Stomach (tissue), 9 donors: ENCODE measurements around the gene ANKRD30A. TPM values are rescaled to one million over a fixed set of nuclear protein-coding genes. Genes with fewer than 3 reads are reported as not detected.
"Not testable (repeated sequence)": the region's sequence is repeated elsewhere in the genome, so short reads cannot be mapped to it uniquely, and the experiment has no call there.

Source experiments
- DNase-seq, 2 donors: peaks; one replicate each; pipeline versions ENCODE4 v3.0.0 to v3.0.0-alpha.2; 2013 to 2019
- H3K27ac ChIP-seq, 5 donors: fragments of 200-600 bp in 4 of 5; sonication (generic) in 4 of 5; one replicate each; pipeline ENCODE4 v1.5.1; 2013 to 2019; ENCODE audit warnings: mild to moderate bottlenecking in 1 of 5, moderate library complexity in 1 of 5
- H3K27me3 ChIP-seq, 3 donors: fragments of 200-600 bp; sonication (generic); one replicate each; pipeline ENCODE4 v1.5.1; 2017 to 2019; ENCODE audit warnings: mixed run types in 1 of 3
- H3K36me3 ChIP-seq, 4 donors: fragments of 200-600 bp; sonication (generic); 1 replicate in 3 of 4; 2 replicates in 1 of 4; pipeline ENCODE4 v1.5.1; 2016 to 2019
- H3K4me1 ChIP-seq, 4 donors: fragments of 200-600 bp; sonication (generic); one replicate each; pipeline ENCODE4 v1.5.1; 2016 to 2019
- H3K4me3 ChIP-seq, 4 donors: fragments of 200-600 bp; sonication (generic) in 3 of 4; one replicate each; pipeline ENCODE4 v1.5.1; 2016 to 2019; ENCODE audit warnings: mild to moderate bottlenecking in 1 of 4
- H3K9me3 ChIP-seq, 4 donors: fragments of 200-600 bp; sonication (generic); one replicate each; pipeline ENCODE4 v1.5.1; 2016 to 2019
- EP300 ChIP-seq: sonication (generic); formaldehyde crosslinking; IDR thresholded peaks from one replicate; pipeline ENCODE4 v1.6.1; 2017; ENCODE audit warnings: antibody characterized with exemption
- POLR2A ChIP-seq, 4 donors: fragments of 450-650 bp; IDR thresholded peaks; one replicate each; pipeline ENCODE4 v1.6.1; 2016; ENCODE audit warnings: antibody characterized with exemption in 4 of 4, control low read depth in 2 of 4, mild to moderate bottlenecking in 1 of 4, moderate library complexity in 1 of 4
- POLR2AphosphoS5 ChIP-seq, 3 donors: sonication (generic); formaldehyde crosslinking; IDR thresholded peaks; one replicate each; pipeline ENCODE4 v1.6.1; 2016; ENCODE audit warnings: antibody characterized with exemption in 3 of 3
- WGBS, 5 donors: extraction: QIAGEN DNeasy Blood & Tissue Kit in 3 of 5; methylation state at CpG; one replicate each; pipeline versions ENCODE4 v1.1.5 to v1.1.7; 2013 to 2018; 5-methylcytosine and 5-hydroxymethylcytosine counted together
- intact Hi-C: fragments of 100-400 bp; cut with DNase I; formaldehyde crosslinking; loops from one replicate; pipeline ENCODE4 v1.15.1; 2023; ENCODE audit warnings: low total_unique reads
- polyA plus RNA-seq, 3 donors: library from polyadenylated mRNA; stranded (reverse); fragments of 200-250 nt; gene quantifications; one replicate each; pipeline ENCODE4 v1.2.3, GENCODE V29; 2013
- total RNA-seq, 5 donors: library from RNA; depleted of rRNA; stranded (reverse); fragments of >200 nt; gene quantifications; one replicate each; pipeline versions ENCODE4 v1.1.0 to v1.2.3, GENCODE V29; 2014 to 2016
- TF ChIP-seq, protein P1 (sequence below), 7 experiments: fragments of 450-650 bp in 4 of 7; fragments of 200-600 bp in 3 of 7; sonication (generic) in 3 of 7; IDR thresholded peaks; one replicate each; pipeline ENCODE4 v1.5.1; 2016 to 2019; ENCODE audit warnings: antibody characterized with exemption in 7 of 7, control low read depth in 2 of 7, mild to moderate bottlenecking in 1 of 7
- donor health status: healthy with polysubstance abuse.
- donor health status: Bipolar disorder and iron deficiency.
- donor health status: healthy.

The ANKRD30A gene
- total and polyA plus RNA-seq, 8 donors: 0.18 TPM; not detected in 7

- Histone ChIP-seq H3K9me3 (no peaks in the 10 kb centered on the region), H3K4me1 (no peaks in the 10 kb centered on the region), H3K27me3 (no peaks in the 10 kb centered on the region), H3K27ac (no peak overlapping the region), H3K4me3 (no peak overlapping the region), H3K36me3 (no peaks in the 10 kb centered on the region)
- no peak for DNase-seq
- WGBS, 5 donors: 52 to 73% (median 68%) methylated on average over 2 of the region's 2 CpGs
- TF ChIP-seq, protein P1, sequence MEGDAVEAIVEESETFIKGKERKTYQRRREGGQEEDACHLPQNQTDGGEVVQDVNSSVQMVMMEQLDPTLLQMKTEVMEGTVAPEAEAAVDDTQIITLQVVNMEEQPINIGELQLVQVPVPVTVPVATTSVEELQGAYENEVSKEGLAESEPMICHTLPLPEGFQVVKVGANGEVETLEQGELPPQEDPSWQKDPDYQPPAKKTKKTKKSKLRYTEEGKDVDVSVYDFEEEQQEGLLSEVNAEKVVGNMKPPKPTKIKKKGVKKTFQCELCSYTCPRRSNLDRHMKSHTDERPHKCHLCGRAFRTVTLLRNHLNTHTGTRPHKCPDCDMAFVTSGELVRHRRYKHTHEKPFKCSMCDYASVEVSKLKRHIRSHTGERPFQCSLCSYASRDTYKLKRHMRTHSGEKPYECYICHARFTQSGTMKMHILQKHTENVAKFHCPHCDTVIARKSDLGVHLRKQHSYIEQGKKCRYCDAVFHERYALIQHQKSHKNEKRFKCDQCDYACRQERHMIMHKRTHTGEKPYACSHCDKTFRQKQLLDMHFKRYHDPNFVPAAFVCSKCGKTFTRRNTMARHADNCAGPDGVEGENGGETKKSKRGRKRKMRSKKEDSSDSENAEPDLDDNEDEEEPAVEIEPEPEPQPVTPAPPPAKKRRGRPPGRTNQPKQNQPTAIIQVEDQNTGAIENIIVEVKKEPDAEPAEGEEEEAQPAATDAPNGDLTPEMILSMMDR (IDR thresholded peaks at IDR 0.05): no peak
- TF ChIP-seq POLR2AphosphoS5 (IDR thresholded peaks at IDR 0.05) (no peak), POLR2A (IDR thresholded peaks at IDR 0.05) (no peak), EP300 (no peak)
- intact Hi-C loops: no loop called here
These were observed 121.2 kb downstream of the ANKRD30A start for GRCh38 chr10:37246637-37247036.

- H3K4me1 ChIP-seq, intact Hi-C loops, H3K36me3 ChIP-seq, H3K4me3 ChIP-seq, H3K27ac ChIP-seq, DNase-seq, H3K27me3 ChIP-seq: not testable (repeated sequence)
- 55 to 66% (median 66%) methylated on average over 3 of the region's 3 CpGs for WGBS, 5 donors
- peaks cover 0 to 13% (median 0%) of the 10 kb centered on the region in 4 donors for H3K9me3 ChIP-seq
These were observed 130.4 kb downstream of the ANKRD30A start for GRCh38 chr10:37255837-37256236.

GRCh38 chr10:37263304-37263703 lies 137.9 kb downstream of the ANKRD30A start:
- Histone ChIP-seq H3K36me3 (no peaks in the 10 kb centered on the region), H3K4me3 (no peak overlapping the region), H3K27me3 (no peaks in the 10 kb centered on the region), H3K9me3 (peaks cover 0 to 3% (median 0%) of the 10 kb centered on the region in 4 donors), H3K27ac (no peak overlapping the region), H3K4me1 (no peaks in the 10 kb centered on the region)
- intact Hi-C loops: no loop called here
- no peak for TF ChIP-seq POLR2A (IDR thresholded peaks at IDR 0.05)
- TF ChIP-seq, protein P1 (IDR thresholded peaks at IDR 0.05): no peak
- no peak for TF ChIP-seq POLR2AphosphoS5 (IDR thresholded peaks at IDR 0.05)
- no peak for TF ChIP-seq EP300
- 66 to 78% (median 74%) methylated on average over 5 of the region's 5 CpGs for WGBS, 5 donors
- DNase-seq: no peak

- Histone ChIP-seq H3K9me3 (no peaks in the 10 kb centered on the region), H3K27ac (no peak overlapping the region), H3K36me3 (no peaks in the 10 kb centered on the region), H3K4me3 (no peak overlapping the region), H3K4me1 (no peaks in the 10 kb centered on the region), H3K27me3 (no peaks in the 10 kb centered on the region)
- TF ChIP-seq POLR2A (IDR thresholded peaks at IDR 0.05): no peak
- TF ChIP-seq, protein P1 (IDR thresholded peaks at IDR 0.05): no peak
- TF ChIP-seq POLR2AphosphoS5 (IDR thresholded peaks at IDR 0.05): no peak
- no peak for TF ChIP-seq EP300
- WGBS, 5 donors: 59 to 78% (median 71%) methylated on average over 3 of the region's 3 CpGs
- intact Hi-C loops: no loop called here
- DNase-seq: no peak
These were observed 142.9 kb downstream of the ANKRD30A start for GRCh38 chr10:37268266-37268665.

- no peak for DNase-seq
- Histone ChIP-seq H3K4me3 (no peak overlapping the region), H3K27me3 (no peaks in the 10 kb centered on the region), H3K9me3 (peaks cover 0 to 6% (median 2%) of the 10 kb centered on the region in 4 donors), H3K27ac (no peak overlapping the region), H3K36me3 (no peaks in the 10 kb centered on the region), H3K4me1 (no peaks in the 10 kb centered on the region)
- intact Hi-C loops: no loop called here
- TF ChIP-seq, protein P1 (IDR thresholded peaks at IDR 0.05): no peak
- TF ChIP-seq POLR2A (IDR thresholded peaks at IDR 0.05) (no peak), EP300 (no peak), POLR2AphosphoS5 (IDR thresholded peaks at IDR 0.05) (no peak)
- WGBS, 5 donors: 44 to 58% (median 55%) methylated on average over 5 of the region's 5 CpGs
These were observed 144.3 kb downstream of the ANKRD30A start for GRCh38 chr10:37269554-37270256.
